Measurements from ENCODE around the gene OR8K1.

The OR8K1 gene

DNA sequence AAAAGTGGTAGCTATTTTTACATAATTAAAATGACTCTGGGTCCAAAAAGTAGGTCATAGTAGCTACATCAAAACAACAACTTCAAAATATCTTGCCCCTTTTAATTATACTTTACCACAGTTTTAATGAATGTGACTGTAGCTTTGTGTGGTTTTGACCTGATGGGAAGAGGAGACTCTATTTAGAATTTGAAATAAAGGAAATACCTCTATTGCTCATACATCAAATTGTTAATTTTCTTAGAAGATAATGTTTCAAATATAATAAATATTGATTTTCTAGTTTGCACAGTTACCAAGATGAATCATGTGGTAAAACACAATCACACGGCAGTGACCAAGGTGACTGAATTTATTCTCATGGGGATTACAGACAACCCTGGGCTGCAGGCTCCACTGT lies at the start of gene OR8K1:
Gene OR8K1 (plus strand): TSS at position 301 of the 400 bp plus-strand sequence. CDS start 0 bp downstream, at position 301.
- DNase-seq = no peak

DNA sequence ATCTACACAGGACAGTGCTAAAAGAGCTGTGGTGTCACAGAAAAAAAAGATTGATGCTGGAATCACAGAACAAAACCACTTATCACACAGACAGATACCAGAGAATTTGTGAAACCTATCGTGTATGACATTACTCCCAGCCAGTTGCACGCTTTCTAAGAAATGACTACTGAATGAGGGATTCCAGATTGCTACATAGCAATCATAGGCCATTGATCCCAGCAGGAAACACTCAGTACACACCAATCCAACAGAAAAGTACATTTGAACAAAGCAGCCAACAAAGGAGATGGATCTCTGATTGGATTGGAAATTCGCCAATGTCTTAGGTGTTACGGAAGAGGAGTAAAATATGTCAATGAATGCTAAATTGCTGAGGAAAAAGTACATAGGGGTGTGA lies 48.9 kb upstream of the OR8K1 start:
- no peak for DNase-seq

DNA sequence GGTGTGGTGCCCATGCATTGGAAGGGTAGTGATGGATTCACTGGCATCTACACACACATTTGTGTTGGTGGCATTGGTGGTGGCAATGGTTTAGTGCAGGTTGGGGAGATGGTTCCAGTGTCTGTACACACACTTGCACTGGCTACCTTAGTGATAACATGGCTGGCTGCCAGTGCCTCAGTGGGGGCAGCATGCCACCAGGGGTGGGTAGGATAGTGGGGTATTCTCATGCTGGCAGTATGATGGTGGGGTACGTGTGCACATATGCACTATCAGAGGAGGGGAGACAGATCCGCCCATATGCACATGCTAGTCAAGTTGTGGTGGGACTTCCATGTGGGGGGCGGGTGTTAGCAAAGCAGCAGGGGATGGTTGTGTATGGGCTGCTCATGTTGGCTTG lies 38.0 kb upstream of the OR8K1 start:
- DNase-seq = no peak

DNA sequence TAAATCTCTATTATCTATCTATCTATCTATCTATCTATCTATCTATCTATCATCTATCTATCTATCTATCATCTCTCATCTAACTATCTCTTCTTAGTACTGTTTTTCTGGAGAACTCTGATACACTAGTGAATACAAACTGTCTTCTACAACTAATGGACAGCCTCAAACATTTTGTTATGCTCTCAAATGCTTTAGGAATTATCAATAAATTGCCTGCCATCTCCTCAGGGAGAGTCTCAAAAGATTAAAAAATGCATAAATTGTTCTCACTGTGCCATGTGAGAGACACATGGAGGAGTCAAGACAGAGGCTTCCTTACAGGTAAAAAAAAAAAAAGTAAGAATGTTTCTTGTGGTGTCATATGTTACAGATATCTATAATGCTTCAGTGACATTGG lies 31.0 kb upstream of the OR8K1 start, which contains the start of gene OR8K3:
Gene OR8K3 (plus strand): TSS at position 301 of the 400 bp plus-strand sequence. CDS start 3,163 bp downstream, outside the sequence.
- DNase-seq = no peak

DNA sequence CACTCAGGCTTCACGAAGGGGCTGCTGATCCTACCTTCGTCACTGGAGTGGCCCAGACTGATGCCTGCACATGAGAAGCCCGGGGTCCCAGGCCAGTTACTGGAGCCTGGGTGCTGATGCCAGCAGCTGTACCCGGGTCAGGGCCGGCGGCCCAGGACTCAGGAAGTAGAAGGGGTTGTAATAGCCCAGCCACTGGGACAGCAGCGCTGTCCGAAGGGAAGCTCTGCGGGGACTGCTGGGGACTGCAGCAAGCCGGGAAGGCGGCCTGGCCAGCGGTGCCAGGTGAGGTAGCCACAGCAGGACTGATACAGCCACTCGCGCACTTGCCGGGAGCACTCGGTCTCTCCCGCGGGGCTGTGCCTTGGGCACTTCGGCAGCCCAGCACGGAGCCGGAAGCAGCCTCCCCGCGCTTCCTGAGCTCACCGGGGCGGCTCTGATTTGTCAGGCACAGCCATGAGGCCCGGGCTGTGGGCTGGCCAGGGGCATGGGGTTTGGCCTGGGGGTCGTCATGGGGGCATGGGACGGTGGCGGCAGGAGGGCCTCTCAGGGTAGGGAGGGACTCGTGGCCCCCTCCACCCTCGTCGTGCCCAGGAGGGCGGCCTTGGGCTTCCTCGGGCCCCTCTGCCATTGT lies 13.9 kb upstream of the OR8K1 start:
- DNase-seq = no peak

DNA sequence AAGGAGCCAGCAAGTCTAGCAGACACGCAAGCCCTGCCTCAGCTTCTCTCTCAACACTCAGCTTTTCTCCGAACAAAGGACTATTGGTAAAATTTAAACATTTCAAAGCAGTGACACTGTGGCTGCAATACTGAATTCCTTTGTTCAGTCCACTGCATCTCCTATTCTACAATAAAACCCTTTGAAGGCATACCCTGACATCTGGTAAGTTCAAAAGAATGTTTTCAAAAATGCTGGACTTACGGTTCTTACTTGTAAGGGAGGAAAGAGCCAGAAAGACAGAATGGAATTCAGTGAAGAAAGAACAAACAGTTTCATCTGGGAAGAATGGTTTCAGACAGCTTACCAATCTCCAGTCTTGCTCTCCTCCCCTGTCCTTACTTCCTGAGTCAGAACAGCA lies 12.7 kb upstream of the OR8K1 start:
- DNase-seq = no peak

DNA sequence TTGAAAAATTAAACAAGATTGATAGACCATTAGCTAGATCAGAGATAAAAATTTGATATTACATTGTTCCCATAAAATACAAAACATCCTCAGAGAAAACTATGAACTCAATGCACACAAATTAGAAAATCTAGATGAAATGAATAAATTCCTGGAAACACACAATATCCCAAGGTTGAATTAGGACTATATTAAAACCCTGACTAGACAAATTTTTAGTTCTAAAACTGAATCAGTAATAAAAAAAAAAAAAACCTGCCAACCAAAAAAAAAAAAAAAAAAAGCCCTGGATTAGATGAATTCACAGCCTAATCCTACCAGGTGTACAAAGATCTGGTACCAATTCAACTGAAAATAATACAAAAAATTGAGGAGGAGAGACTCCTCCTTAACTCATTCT lies 5.5 kb upstream of the OR8K1 start:
- DNase-seq = no peak

DNA sequence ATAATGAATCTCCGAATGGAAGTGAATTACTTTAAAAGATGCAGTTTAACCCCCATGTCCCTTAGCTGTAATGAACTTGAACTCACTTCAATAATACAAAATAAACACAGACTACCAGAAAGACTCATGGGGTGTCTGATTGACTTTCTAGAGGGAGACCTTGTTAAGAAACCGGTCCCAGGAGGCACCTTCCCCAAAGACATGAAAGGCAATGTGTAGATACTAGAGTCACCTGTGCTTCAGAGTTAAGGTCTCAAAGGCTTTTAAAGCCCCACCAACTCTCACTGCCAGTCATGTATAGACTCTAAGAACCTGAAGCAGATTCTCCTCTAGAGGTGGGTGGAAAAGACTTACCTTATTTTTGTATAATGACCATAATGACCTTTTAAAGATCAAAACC lies 8.2 kb downstream of the OR8K1 start, which contains the start of gene OR8J1:
Gene OR8J1 (plus strand): TSS at position 301 of the 400 bp plus-strand sequence. CDS start 5,956 bp downstream, outside the sequence.
- no peak for DNase-seq

DNA sequence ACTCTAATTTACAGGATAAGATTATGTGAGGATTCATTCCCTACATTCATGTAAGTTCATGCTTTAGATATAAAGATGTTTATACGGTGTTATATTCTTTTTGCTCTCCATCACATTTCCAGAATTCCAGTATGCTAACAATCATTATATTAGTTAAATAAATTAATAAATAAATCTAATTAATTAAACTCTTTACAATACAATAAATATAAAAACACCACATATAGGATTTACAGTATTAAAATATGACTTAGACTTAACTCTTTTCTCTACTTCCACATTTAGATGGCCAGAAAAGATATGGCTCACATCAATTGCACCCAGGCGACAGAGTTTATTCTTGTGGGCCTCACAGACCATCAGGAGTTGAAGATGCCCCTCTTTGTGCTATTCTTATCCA lies 29.5 kb downstream of the OR8K1 start, which contains the start of gene OR8U1:
Gene OR8U1 (plus strand): TSS at position 301 of the 400 bp plus-strand sequence. CDS start 0 bp downstream, at position 301.
- DNase-seq = no peak

DNA sequence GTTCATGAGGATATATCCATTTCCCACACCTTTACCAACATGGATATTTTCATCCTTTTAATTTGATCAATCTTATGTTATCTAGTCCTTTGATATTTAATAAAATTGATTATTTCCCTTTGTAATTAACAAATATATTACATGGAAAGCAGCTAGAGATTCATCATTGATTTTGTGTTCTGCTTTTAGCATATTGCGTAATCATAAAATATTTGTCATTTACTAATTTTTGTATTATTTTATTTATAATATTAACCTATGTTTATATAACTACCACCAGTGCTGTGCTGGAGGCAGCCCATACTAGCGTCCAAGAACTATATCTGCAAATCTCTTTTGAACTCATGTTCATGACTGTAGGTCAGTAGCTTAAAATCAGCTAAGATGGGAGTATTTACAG lies 34.3 kb downstream of the OR8K1 start:
- no peak for DNase-seq

DNA sequence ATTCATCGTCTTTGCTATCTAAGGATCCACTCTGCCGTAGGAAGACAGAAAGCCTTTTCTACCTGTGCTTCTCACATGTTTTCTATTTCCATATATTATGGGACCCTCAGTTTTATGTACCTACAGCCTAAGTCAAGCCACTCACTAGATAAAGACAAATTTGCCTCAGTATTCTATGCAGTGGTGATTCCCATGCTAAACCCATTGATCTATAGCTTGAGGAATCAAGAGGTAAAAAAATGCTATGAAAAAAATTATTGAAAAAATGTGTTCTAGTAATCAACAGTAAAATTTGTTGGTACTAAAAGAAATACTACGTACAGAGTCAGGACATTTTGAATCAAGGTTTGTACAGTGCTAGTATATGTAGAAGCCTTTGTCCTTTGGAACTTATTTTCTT lies 48.5 kb downstream of the OR8K1 start:
- DNase-seq = no peak

DNA sequence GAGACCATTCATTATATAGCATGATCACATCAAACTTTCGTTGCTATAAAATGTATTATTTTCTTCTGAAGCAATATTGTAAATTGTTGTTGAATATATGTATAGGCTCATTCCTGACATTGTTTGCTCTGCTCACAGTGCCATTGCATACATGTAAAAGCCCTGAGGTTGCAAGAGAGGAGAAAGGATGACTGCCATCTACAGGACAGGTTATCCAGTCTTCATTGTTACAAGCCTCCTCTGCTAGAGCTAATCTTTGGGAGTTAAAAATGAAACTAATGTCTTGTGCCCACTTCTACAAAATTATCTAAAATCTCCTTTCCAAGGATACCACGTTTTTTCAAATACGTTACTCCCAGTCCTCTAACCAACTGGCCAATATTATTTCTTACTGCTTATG lies 50.2 kb downstream of the OR8K1 start:
- no peak for DNase-seq

Data from stimulated activated CD4-positive, alpha-beta T cell treated with anti-CD3 and anti-CD28 coated beads, Interleukin-4, amount 100 ng/mL, for 24 hours (primary cell).